Measurements from ENCODE around the gene HCK.

The HCK gene

DNA sequence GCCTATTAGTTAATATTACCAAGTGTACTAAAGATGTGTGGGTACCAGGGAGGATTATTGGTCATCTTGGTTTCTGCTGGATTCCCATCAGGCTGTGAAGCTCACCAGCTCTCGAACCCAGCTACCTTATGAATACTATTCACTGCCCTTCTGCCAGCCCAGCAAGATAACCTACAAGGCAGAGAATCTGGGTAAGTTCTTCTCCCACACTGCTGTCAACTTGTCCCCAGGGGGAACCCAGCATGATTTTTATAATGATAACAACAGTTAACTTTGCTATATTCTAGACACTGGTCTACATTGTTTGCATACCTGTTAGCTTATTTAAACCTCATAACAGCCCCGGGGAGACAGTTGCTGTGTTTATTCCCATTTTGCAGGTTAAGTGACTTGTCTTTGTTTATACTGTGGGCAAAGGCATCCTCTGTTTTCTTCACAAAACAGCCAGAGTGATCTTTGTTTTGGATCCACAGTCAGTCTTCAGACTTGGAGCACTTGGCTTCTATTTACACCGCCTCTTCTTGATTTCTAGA lies 84.0 kb downstream of the HCK start:
- Histone ChIP-seq H3K27me3 (ENCODE audit: low read length) (no peaks in the 10 kb centered on the region), H3K9me2 (replicated peaks; ENCODE audit: insufficient read depth, low read length) (no peaks in the 10 kb centered on the region), H3K27ac (ENCODE audit: low read depth, low read length) (no peak overlapping the region), H2AFZ (ENCODE audit: low read depth, low read length, severe bottlenecking) (no peak overlapping the region), H3K4me2 (ENCODE audit: low read depth, low read length, poor library complexity, severe bottlenecking) (no peak overlapping the region), H4K20me1 (ENCODE audit: low read depth, low read length) (no peaks in the 10 kb centered on the region; the same call in 1 of the 2 replicates), H3F3A (ENCODE audit: insufficient read depth) (no peaks in the 10 kb centered on the region), H3K9ac (ENCODE audit: low read length) (no peak overlapping the region), H3K9me3 (ENCODE audit: insufficient read depth, low read length) (no peaks in the 10 kb centered on the region), H3K4me3 (ENCODE audit: insufficient read depth, low read length, poor library complexity, severe bottlenecking) (no peak overlapping the region), H3K79me2 (ENCODE audit: insufficient read depth, low read length) (peaks cover 30% of the 10 kb centered on the region), H3K36me3 (ENCODE audit: low read length) (peaks cover 3% of the 10 kb centered on the region; the same call in 1 of the 2 replicates)
- TF ChIP-seq, protein P1, sequence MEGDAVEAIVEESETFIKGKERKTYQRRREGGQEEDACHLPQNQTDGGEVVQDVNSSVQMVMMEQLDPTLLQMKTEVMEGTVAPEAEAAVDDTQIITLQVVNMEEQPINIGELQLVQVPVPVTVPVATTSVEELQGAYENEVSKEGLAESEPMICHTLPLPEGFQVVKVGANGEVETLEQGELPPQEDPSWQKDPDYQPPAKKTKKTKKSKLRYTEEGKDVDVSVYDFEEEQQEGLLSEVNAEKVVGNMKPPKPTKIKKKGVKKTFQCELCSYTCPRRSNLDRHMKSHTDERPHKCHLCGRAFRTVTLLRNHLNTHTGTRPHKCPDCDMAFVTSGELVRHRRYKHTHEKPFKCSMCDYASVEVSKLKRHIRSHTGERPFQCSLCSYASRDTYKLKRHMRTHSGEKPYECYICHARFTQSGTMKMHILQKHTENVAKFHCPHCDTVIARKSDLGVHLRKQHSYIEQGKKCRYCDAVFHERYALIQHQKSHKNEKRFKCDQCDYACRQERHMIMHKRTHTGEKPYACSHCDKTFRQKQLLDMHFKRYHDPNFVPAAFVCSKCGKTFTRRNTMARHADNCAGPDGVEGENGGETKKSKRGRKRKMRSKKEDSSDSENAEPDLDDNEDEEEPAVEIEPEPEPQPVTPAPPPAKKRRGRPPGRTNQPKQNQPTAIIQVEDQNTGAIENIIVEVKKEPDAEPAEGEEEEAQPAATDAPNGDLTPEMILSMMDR (IDR thresholded peaks at IDR 0.05; ENCODE audit: insufficient read depth, low read length, poor library complexity, severe bottlenecking), result no peak
- no peak for TF ChIP-seq EZH2phosphoT487 (conservative IDR thresholded peaks at IDR 0.05; ENCODE audit: low read length)

DNA sequence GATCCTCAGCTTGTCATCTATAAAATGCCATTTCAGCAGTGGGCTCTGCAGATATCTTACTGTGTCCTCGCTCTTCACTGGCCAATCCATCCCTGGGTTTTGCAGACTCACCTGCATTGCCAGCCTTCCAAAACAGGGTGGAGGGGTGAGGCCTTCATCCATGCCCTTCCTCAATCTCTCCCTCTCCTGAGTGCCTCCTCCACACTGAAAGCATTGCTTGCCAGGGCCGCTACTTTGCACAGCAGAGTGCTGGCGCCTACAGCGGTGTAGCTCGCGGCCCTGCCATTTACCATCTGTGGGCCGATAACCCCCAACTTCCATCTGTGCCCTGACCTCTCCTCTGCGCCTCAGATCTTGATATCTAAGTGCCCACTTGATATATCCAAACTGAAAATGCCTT lies 86.9 kb downstream of the HCK start:
- Histone ChIP-seq H3K4me3 (ENCODE audit: insufficient read depth, low read length, poor library complexity, severe bottlenecking) (no peak overlapping the region), H3K4me2 (ENCODE audit: low read depth, low read length, poor library complexity, severe bottlenecking) (no peak overlapping the region), H4K20me1 (ENCODE audit: low read depth, low read length) (no peaks in the 10 kb centered on the region), H3K27me3 (ENCODE audit: low read length) (no peaks in the 10 kb centered on the region), H3K36me3 (ENCODE audit: low read length) (peaks cover 3% of the 10 kb centered on the region; the same call in 1 of the 2 replicates), H3F3A (ENCODE audit: insufficient read depth) (no peaks in the 10 kb centered on the region), H3K9me3 (ENCODE audit: insufficient read depth, low read length) (no peaks in the 10 kb centered on the region), H3K9me2 (replicated peaks; ENCODE audit: insufficient read depth, low read length) (no peaks in the 10 kb centered on the region), H3K79me2 (ENCODE audit: insufficient read depth, low read length) (0 out of 2 replicates have a peak, but pooled peaks cover 5% of the 10 kb centered on the region), H3K27ac (ENCODE audit: low read depth, low read length) (no peak overlapping the region), H2AFZ (ENCODE audit: low read depth, low read length, severe bottlenecking) (no peak overlapping the region), H3K9ac (ENCODE audit: low read length) (no peak overlapping the region)
- TF ChIP-seq EZH2phosphoT487 (conservative IDR thresholded peaks at IDR 0.05; ENCODE audit: low read length), result no peak
- TF ChIP-seq, protein P1 (IDR thresholded peaks at IDR 0.05; ENCODE audit: insufficient read depth, low read length, poor library complexity, severe bottlenecking), result no peak

DNA sequence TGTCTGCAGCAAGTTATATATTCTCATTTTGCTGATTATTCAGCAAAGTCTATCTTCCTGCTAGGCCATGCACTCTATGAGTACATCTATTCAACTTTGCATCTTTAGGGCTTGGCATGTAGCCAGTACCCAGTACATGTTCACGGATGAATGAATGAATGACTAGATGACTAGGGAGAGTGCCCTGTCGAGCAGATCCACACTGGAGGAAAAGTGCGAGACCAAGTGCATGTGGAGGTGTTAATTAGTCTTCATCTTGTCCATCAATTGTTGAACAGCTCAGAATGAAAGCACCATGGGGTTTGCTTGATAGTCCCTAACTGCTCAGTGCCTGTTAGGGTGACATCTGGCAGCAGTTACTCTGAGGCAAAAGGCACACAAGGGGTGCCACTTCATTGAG lies 87.9 kb downstream of the HCK start:
- TF ChIP-seq, protein P1 (IDR thresholded peaks at IDR 0.05; ENCODE audit: insufficient read depth, low read length, poor library complexity, severe bottlenecking), result no peak
- no peak for TF ChIP-seq EZH2phosphoT487 (conservative IDR thresholded peaks at IDR 0.05; ENCODE audit: low read length)
- no peak overlapping the region for H3K27ac ChIP-seq (ENCODE audit: low read depth, low read length)
- no peaks in the 10 kb centered on the region for H4K20me1 ChIP-seq (ENCODE audit: low read depth, low read length)
- H3K9me3 ChIP-seq (ENCODE audit: insufficient read depth, low read length), result no peaks in the 10 kb centered on the region
- no peak overlapping the region for H3K4me2 ChIP-seq (ENCODE audit: low read depth, low read length, poor library complexity, severe bottlenecking)
- no peak overlapping the region for H3K9ac ChIP-seq (ENCODE audit: low read length)
- no peak overlapping the region for H2AFZ ChIP-seq (ENCODE audit: low read depth, low read length, severe bottlenecking)
- no peaks in the 10 kb centered on the region for H3K9me2 ChIP-seq (replicated peaks; ENCODE audit: insufficient read depth, low read length)
- peaks cover 4% of the 10 kb centered on the region for H3K36me3 ChIP-seq (ENCODE audit: low read length)
- H3F3A ChIP-seq (ENCODE audit: insufficient read depth), result no peaks in the 10 kb centered on the region
- no peaks in the 10 kb centered on the region for H3K27me3 ChIP-seq (ENCODE audit: low read length)
- 0 out of 2 replicates have a peak, but pooled peaks cover 4% of the 10 kb centered on the region for H3K79me2 ChIP-seq (ENCODE audit: insufficient read depth, low read length)
- H3K4me3 ChIP-seq (ENCODE audit: insufficient read depth, low read length, poor library complexity, severe bottlenecking), result no peak overlapping the region
